CD4-positive, alpha-beta memory T cell (primary cell): ENCODE data around the gene FZD8. TPM values are rescaled to one million over a fixed set of nuclear protein-coding genes. Genes with fewer than 3 reads are reported as not detected.

Experiments used
- CTCF ChIA-PET: fragments of 350-600 bp; sonication (Branson Sonifier 250); formaldehyde crosslinking; loops from one replicate; lab custom pipeline; 2021; ENCODE audit warnings: inconsistent platforms; ENCODE audit not compliant: partially characterized antibody; lab: Charles Lee
- POLR2A ChIA-PET: fragments of 350-600 bp; sonication (Branson Sonifier 250); formaldehyde crosslinking; loops from one replicate; lab custom pipeline; 2021; ENCODE audit not compliant: partially characterized antibody; lab: Charles Lee
- DNase-seq, 5 donors: peaks; one replicate each; pipeline versions ENCODE4 v3.0.0 to v3.0.0-alpha.2; 2020 to 2022; ENCODE audit warnings: mixed read lengths in 1 of 5
- H3K27ac ChIP-seq: one replicate; pipeline ENCODE4 v1.7.0; 2013; ENCODE audit warnings: low read depth, low read length
- H3K27me3 ChIP-seq: 2 replicates; pipeline ENCODE4 v1.7.0; 2013; ENCODE audit warnings: mild to moderate bottlenecking, low read length, moderate library complexity; ENCODE audit not compliant: insufficient read depth
- H3K36me3 ChIP-seq: 2 replicates; pipeline ENCODE4 v1.7.0; 2013; ENCODE audit warnings: mild to moderate bottlenecking, low read length, moderate library complexity; ENCODE audit not compliant: insufficient read depth
- H3K4me1 ChIP-seq: 2 replicates; pipeline ENCODE4 v1.7.0; 2013; ENCODE audit warnings: mild to moderate bottlenecking, low read length, moderate library complexity; ENCODE audit not compliant: insufficient read depth
- H3K4me3 ChIP-seq, 2 donors: one replicate each; pipeline ENCODE4 v1.7.0; 2013; ENCODE audit warnings: low read length in 2 of 2, mild to moderate bottlenecking in 1 of 2
- H3K9me3 ChIP-seq, 2 donors: one replicate each; pipeline ENCODE4 v1.7.0; 2013; ENCODE audit warnings: low read length in 2 of 2, control low read depth in 1 of 2; ENCODE audit not compliant: control insufficient read depth in 1 of 2
- H3K27ac Mint-ChIP-seq, 7 donors: one replicate each; pipeline ENCODE4 v1.8.0; 2020 to 2021; ENCODE audit warnings: mixed read lengths in 7 of 7, mild to moderate bottlenecking in 6 of 7, inconsistent platforms in 3 of 7, moderate library complexity in 3 of 7
- H3K27me3 Mint-ChIP-seq, 2 donors: one replicate each; pipeline ENCODE4 v1.8.0; 2020 to 2021; ENCODE audit warnings: mixed read lengths in 2 of 2
- H3K36me3 Mint-ChIP-seq, 2 donors: one replicate each; pipeline ENCODE4 v1.8.0; 2020 to 2021; ENCODE audit warnings: mixed read lengths in 2 of 2, inconsistent platforms in 1 of 2, mild to moderate bottlenecking in 1 of 2
- H3K4me1 Mint-ChIP-seq, 4 donors: one replicate each; pipeline ENCODE4 v1.8.0; 2020 to 2021; ENCODE audit warnings: mixed read lengths in 4 of 4, mild to moderate bottlenecking in 1 of 4
- H3K4me3 Mint-ChIP-seq, 8 donors: one replicate each; pipeline ENCODE4 v1.8.0; 2020 to 2021; ENCODE audit warnings: mixed read lengths in 8 of 8, mild to moderate bottlenecking in 7 of 8, moderate library complexity in 6 of 8, inconsistent platforms in 3 of 8
- H3K9me3 Mint-ChIP-seq, 8 donors: one replicate each; pipeline ENCODE4 v1.8.0; 2020 to 2021; ENCODE audit warnings: mixed read lengths in 8 of 8, mild to moderate bottlenecking in 5 of 8, inconsistent platforms in 3 of 8, moderate library complexity in 1 of 8
- intact Hi-C: fragments of 100-400 bp; cut with micrococcal nuclease; formaldehyde crosslinking; loops from one replicate; pipeline ENCODE4 v1.15.1; 2023
- polyA plus RNA-seq, 2 donors: library from polyadenylated mRNA; unstranded; fragments of 300-500 nt; fragmentation: Illumina TruSeq; gene quantifications; one replicate each; pipeline ENCODE4 v1.2.3, GENCODE V29; 2021
- total RNA-seq, 2 experiments: library from RNA; stranded (reverse); gene quantifications; one replicate each; pipeline ENCODE4 v1.2.3, GENCODE V29; 2021

Gene FZD8
- total and polyA plus RNA-seq, 4 experiments from 2014 or later: 0.93 to 1.2 TPM; not detected in 2

DNA sequence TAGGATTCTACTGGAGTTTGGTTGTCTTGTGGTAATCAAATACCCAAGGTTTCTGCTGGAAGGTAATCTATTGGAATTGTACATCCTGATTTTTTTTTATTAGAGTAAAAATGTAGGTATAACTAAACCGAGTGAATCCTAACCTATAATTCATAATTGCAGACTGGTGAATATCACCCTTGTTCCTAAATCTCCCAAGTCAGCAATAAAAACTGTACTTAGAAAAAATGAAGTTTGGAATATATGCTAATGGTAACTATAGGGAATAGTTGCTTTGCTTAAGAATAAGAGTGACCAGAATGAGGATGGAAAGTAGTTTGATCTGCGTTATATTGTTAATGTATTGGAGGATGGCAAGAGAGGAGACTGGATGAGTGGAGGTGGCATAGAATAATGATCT is 10.7 kb upstream of the FZD8 start:
- no peak overlapping the region for H3K4me3 Mint-ChIP-seq
- ChIA-PET POLR2A (no interaction called here), CTCF (no interaction called here)

DNA sequence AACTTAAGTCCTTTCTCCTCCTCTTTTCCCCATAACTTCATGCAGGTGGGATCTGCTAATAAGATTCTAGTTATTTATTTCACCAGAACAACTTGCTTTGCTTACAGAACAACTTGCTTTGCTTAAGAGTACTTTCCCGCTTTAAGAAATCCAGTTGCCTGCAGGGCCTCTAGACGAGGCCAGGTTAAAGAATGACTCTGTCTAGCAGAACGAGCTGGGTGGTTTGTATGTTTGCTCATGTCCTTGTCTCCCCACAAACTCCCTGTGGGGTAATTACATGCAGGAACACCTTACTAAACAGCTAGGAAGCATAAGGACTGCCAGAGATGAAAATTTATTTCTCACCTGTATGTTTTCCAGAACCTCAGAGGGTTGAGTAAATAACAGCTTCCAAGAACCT is 8.8 kb upstream of the FZD8 start:
- H3K4me1 ChIP-seq: no peaks in the 10 kb centered on the region
- Mint-ChIP-seq H3K36me3 (no peaks in the 10 kb centered on the region), H3K9me3 (no peaks in the 10 kb centered on the region), H3K27me3 (peaks cover 0 to 2% of the 10 kb centered on the region in 2 donors), H3K4me1 (no peaks in the 10 kb centered on the region), H3K27ac (no peak overlapping the region), H3K4me3 (no peak overlapping the region)
- H3K27me3 ChIP-seq: no peaks in the 10 kb centered on the region
- no peaks in the 10 kb centered on the region for H3K36me3 ChIP-seq
- no peak overlapping the region for H3K4me3 ChIP-seq
- CTCF ChIA-PET: interaction anchor here (0.9 to 1.4 kb wide), 3 partner anchors 13 to 16 kb away, joined by 3 to 7 read pairs (median 4); no protein-coding TSS in a partner anchor
- no peak for DNase-seq
- no peak overlapping the region for H3K27ac ChIP-seq
- no peaks in the 10 kb centered on the region for H3K9me3 ChIP-seq
- POLR2A ChIA-PET: no interaction called here
- intact Hi-C loops: no loop called here

More for the DNA sequence above, 10.7 kb upstream of the FZD8 start:
- Histone ChIP-seq H3K4me3 (no peak overlapping the region), H3K27me3 (no peaks in the 10 kb centered on the region), H3K9me3 (no peaks in the 10 kb centered on the region), H3K36me3 (no peaks in the 10 kb centered on the region), H3K4me1 (no peaks in the 10 kb centered on the region), H3K27ac (no peak overlapping the region)
- no peaks in the 10 kb centered on the region for H3K4me1 Mint-ChIP-seq
- intact Hi-C loops: no loop called here
- DNase-seq: no peak
- no peak overlapping the region for H3K27ac Mint-ChIP-seq
- H3K36me3 Mint-ChIP-seq: no peaks in the 10 kb centered on the region
- H3K27me3 Mint-ChIP-seq: peaks cover 0 to 4% of the 10 kb centered on the region in 2 donors
- H3K9me3 Mint-ChIP-seq: no peaks in the 10 kb centered on the region

DNA sequence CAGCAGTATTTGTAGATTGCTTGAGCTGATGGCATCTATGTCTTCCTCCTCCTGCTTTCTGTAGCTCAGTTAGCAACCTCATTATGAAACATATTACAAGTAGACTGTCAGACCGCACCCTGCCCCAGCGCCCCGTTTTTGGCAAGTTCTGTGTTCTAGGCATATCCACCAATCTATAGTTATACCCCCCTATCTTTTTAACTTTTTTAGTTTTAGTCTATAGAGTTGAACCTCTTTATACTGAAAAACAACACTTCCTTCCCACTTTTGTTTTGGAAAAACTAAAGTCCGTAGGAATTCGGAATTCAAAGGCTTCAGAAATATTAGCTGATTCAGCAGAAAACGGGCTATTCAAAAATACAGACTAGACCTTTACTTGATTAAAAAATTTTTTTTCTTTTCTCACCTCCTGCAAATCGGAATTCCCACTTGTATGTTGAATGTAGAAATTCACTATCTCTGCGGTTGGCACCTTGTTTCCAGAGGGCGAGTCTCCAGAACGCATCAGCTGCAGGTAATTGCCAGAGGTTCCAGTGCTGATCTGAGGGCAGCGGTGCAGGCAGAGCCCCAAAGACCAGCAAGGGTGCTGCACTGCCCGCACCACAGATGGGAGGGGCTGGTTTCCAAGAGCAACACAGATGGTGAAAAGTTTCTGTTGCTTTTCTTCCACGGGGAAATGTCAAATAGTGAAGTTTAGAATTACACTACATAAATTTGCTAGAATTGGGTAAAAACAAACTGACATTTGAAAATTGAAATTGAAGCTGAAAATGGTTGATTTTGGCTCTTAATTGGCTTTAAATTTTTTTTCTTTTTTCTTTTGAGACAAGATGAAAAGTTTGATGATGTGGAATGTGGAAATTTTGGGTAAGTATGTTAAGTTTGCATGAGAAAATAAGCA is 2.2 kb upstream of the FZD8 start:
- H3K4me3 ChIP-seq: peak overlapping the region; percentile 51 to 53
- H3K4me1 ChIP-seq: peaks cover 25% of the 10 kb centered on the region
- H3K9me3 Mint-ChIP-seq: no peaks in the 10 kb centered on the region
- H3K27me3 Mint-ChIP-seq: peaks cover 10 to 11% of the 10 kb centered on the region in 2 donors
- H3K36me3 Mint-ChIP-seq: peaks cover 0 to 5% of the 10 kb centered on the region in 2 donors
- no peaks in the 10 kb centered on the region for H3K9me3 ChIP-seq
- peak overlapping the region in 5 of 7 donors; percentile 21 to 92 (median 65) for H3K27ac Mint-ChIP-seq
- peaks cover 9 to 42% (median 18%) of the 10 kb centered on the region in 4 donors for H3K4me1 Mint-ChIP-seq
- no peaks in the 10 kb centered on the region for H3K36me3 ChIP-seq
- peaks cover 3% of the 10 kb centered on the region for H3K27me3 ChIP-seq
- H3K4me3 Mint-ChIP-seq: peak overlapping the region; percentile 81 to 94 (median 91)
- peak in 1 of 5 donors; percentile 10 for DNase-seq
- no peak overlapping the region for H3K27ac ChIP-seq
- intact Hi-C loops: no loop called here
- CTCF ChIA-PET: interaction anchor here (0.9 to 2.2 kb wide), 4 partner anchors 9 to 524 kb away, joined by 3 to 13 read pairs (median 6); no protein-coding TSS in a partner anchor
- POLR2A ChIA-PET: interaction anchor here (0.9 kb wide), 1 partner anchor 449 kb away, joined by 3 read pairs; no protein-coding TSS in a partner anchor

- no peak overlapping the region for H3K27ac ChIP-seq
- Mint-ChIP-seq H3K4me1 (peaks cover 9 to 42% (median 18%) of the 10 kb centered on the region in 4 donors), H3K9me3 (no peaks in the 10 kb centered on the region), H3K36me3 (peaks cover 0 to 5% of the 10 kb centered on the region in 2 donors), H3K27me3 (peaks cover 13% of the 10 kb centered on the region in 2 donors), H3K4me3 (peak overlapping the region; percentile 81 to 94 (median 91)), H3K27ac (peak overlapping the region in 5 of 7 donors; percentile 21 to 92 (median 65))
- H3K4me1 ChIP-seq: peaks cover 25% of the 10 kb centered on the region
- DNase-seq: peak in 4 of 5 donors; percentile 9 to 19 (median 16)
- peaks cover 7% of the 10 kb centered on the region for H3K27me3 ChIP-seq
- ChIA-PET POLR2A (interaction anchor here (0.9 kb wide), 1 partner anchor 448 kb away, joined by 3 read pairs; no protein-coding TSS in a partner anchor), CTCF (interaction anchor here (0.9 to 2.2 kb wide), 4 partner anchors 8 to 523 kb away, joined by 3 to 13 read pairs (median 6); no protein-coding TSS in a partner anchor)
- peak overlapping the region; percentile 51 to 53 for H3K4me3 ChIP-seq
- H3K36me3 ChIP-seq: no peaks in the 10 kb centered on the region
- intact Hi-C loops: no loop called here
- no peaks in the 10 kb centered on the region for H3K9me3 ChIP-seq
These were observed 1.3 kb upstream of the FZD8 start for GRCh38 chr10:35643151-35644049.

DNA sequence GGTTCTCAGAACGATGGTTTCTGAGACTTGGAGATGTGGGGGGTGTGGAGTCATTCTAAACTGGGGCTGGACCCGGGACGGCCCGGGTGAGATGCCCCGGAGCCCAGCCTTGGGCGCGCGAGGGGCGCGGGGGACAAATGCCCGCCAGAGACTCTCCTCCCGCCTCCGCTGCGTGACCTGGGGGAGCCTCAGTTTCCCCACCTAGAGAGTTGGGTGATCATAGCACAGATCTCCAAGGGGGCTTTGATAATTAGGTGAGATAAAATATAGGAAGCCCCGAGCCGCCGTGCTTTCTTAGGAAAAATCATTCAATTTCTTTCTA is 658 bp upstream of the FZD8 start:
- H3K4me1 ChIP-seq: peaks cover 25% of the 10 kb centered on the region
- H3K36me3 ChIP-seq: no peaks in the 10 kb centered on the region
- DNase-seq: no peak
- H3K4me3 Mint-ChIP-seq: peak overlapping the region; percentile 81 to 94 (median 91)
- intact Hi-C loops: no loop called here
- ChIA-PET POLR2A (no interaction called here), CTCF (no interaction called here)
- H3K36me3 Mint-ChIP-seq: peaks cover 0 to 5% of the 10 kb centered on the region in 2 donors
- peaks cover 13% of the 10 kb centered on the region for H3K27me3 ChIP-seq
- peaks cover 15 to 20% of the 10 kb centered on the region in 2 donors for H3K27me3 Mint-ChIP-seq
- H3K4me3 ChIP-seq: peak overlapping the region; percentile 51 to 53
- no peaks in the 10 kb centered on the region for H3K9me3 ChIP-seq
- H3K9me3 Mint-ChIP-seq: no peaks in the 10 kb centered on the region
- H3K4me1 Mint-ChIP-seq: peaks cover 9 to 43% (median 18%) of the 10 kb centered on the region in 4 donors
- peak overlapping the region in 2 of 7 donors; percentile 19 to 70 for H3K27ac Mint-ChIP-seq
- no peak overlapping the region for H3K27ac ChIP-seq

GRCh38 chr10:35641676-35642034 is 441 bp downstream of the FZD8 start:
- peak overlapping the region in 3 of 8 donors; percentile 85 to 92 (median 88) for H3K4me3 Mint-ChIP-seq
- peaks cover 21 to 25% of the 10 kb centered on the region in 2 donors for H3K27me3 Mint-ChIP-seq
- peaks cover 9 to 47% (median 18%) of the 10 kb centered on the region in 4 donors for H3K4me1 Mint-ChIP-seq
- H3K27me3 ChIP-seq: peaks cover 23% of the 10 kb centered on the region
- CTCF ChIA-PET: no interaction called here
- H3K9me3 ChIP-seq: no peaks in the 10 kb centered on the region
- H3K9me3 Mint-ChIP-seq: no peaks in the 10 kb centered on the region
- no peaks in the 10 kb centered on the region for H3K36me3 ChIP-seq
- POLR2A ChIA-PET: no interaction called here
- peaks cover 0 to 5% of the 10 kb centered on the region in 2 donors for H3K36me3 Mint-ChIP-seq
- no peak overlapping the region for H3K27ac Mint-ChIP-seq
- H3K4me1 ChIP-seq: peaks cover 34% of the 10 kb centered on the region
- peak overlapping the region in 1 of 2 donors; percentile 51 for H3K4me3 ChIP-seq
- intact Hi-C loops: loop anchor here (2.0 kb wide), 1 partner anchor 515 kb away; the partner anchor contains the start of gene CREM
- peak in 1 of 5 donors; percentile 23 for DNase-seq
- H3K27ac ChIP-seq: no peak overlapping the region
